WTC11 (cell line): ENCODE data around the gene PROC. TPM values are rescaled to one million over a fixed set of nuclear protein-coding genes. Genes with fewer than 3 reads are reported as not detected.
"Not testable (repeated sequence)": the region's sequence is repeated elsewhere in the genome, so short reads cannot be mapped to it uniquely, and the experiment has no call there.

Experiments used
- ATAC-seq: fragments of 200-7000 bp; cut with Tn5 transposase; 2 replicates; pipeline ENCODE4 v1.10.0; 2021; ENCODE audit warnings: mild to moderate bottlenecking, moderate library complexity
- CTCF ChIA-PET: fragments of 300-600 bp; sonication (Branson Sonifier 250); formaldehyde crosslinking; loops from one replicate; lab custom pipeline; 2021; ENCODE audit warnings: antibody characterized with exemption; lab: Charles Lee
- POLR2A ChIA-PET: fragments of 350-600 bp; sonication (Branson Sonifier 250); formaldehyde crosslinking; loops from one replicate; lab custom pipeline; 2021; ENCODE audit warnings: antibody characterized with exemption; lab: Charles Lee
- DNase-seq: peaks from one replicate; pipeline ENCODE4 v3.0.0; 2021; ENCODE audit warnings: low spot score
- H3K27ac Mint-ChIP-seq: 2 replicates; pipeline ENCODE4 v1.8.0; 2021; ENCODE audit warnings: mixed read lengths
- H3K27me3 Mint-ChIP-seq: 2 replicates; pipeline ENCODE4 v1.8.0; 2021; ENCODE audit warnings: low read depth, mild to moderate bottlenecking, moderate library complexity, mixed read lengths
- H3K36me3 Mint-ChIP-seq: 2 replicates; pipeline ENCODE4 v1.8.0; 2021; ENCODE audit warnings: mixed read lengths
- H3K4me1 Mint-ChIP-seq: 2 replicates; pipeline ENCODE4 v1.8.0; 2022; ENCODE audit warnings: mixed read lengths
- H3K4me3 Mint-ChIP-seq: 2 replicates; pipeline ENCODE4 v1.8.0; 2021; ENCODE audit warnings: mild to moderate bottlenecking, moderate library complexity, mixed read lengths
- H3K9me3 Mint-ChIP-seq: 2 replicates; pipeline ENCODE4 v1.8.0; 2021; ENCODE audit warnings: mixed read lengths
- ESRRA ChIP-seq: sonication (generic); formaldehyde crosslinking; IDR thresholded peaks from 2 replicates; pipeline ENCODE4 v1.8.1; 2022; ENCODE audit warnings: mild to moderate bottlenecking, missing genetic modification reagents, borderline replicate concordance
- FOXP1 ChIP-seq: sonication (generic); formaldehyde crosslinking; IDR thresholded peaks from 2 replicates; pipeline ENCODE4 v1.8.0; 2022; ENCODE audit warnings: missing genetic modification reagents, mild to moderate bottlenecking, moderate library complexity, borderline replicate concordance
- GRHL2 ChIP-seq: fragments of 250-450 bp; sonication (Bioruptor Pico); IDR thresholded peaks from 2 replicates; pipeline ENCODE4 v1.8.0; 2022; ENCODE audit warnings: mild to moderate bottlenecking, moderate library complexity; ENCODE audit not compliant: insufficient replicate concordance, severe bottlenecking
- HMGA2 ChIP-seq: fragments of 250-450 bp; sonication (Bioruptor Pico); IDR thresholded peaks from 2 replicates; pipeline ENCODE4 v1.4.0; 2021; ENCODE audit warnings: mild to moderate bottlenecking, moderate library complexity
- IRF2 ChIP-seq: sonication (generic); formaldehyde crosslinking; IDR thresholded peaks from 2 replicates; pipeline ENCODE4 v1.8.0; 2022; ENCODE audit warnings: low read depth, missing genetic modification reagents, borderline replicate concordance
- MXD4 ChIP-seq: fragments of 250-450 bp; sonication (Bioruptor Pico); IDR thresholded peaks from 2 replicates; pipeline ENCODE4 v1.8.0; 2021; ENCODE audit warnings: mild to moderate bottlenecking, moderate library complexity, borderline replicate concordance
- SOX15 ChIP-seq: fragments of 250-450 bp; sonication (Bioruptor Pico); IDR thresholded peaks from 2 replicates; pipeline ENCODE4 v1.9.0; 2021; ENCODE audit warnings: mild to moderate bottlenecking
- SP1 ChIP-seq: sonication (generic); formaldehyde crosslinking; conservative IDR thresholded peaks from 2 replicates; pipeline ENCODE4 v1.8.1; 2022; ENCODE audit warnings: missing genetic modification reagents
- ZNF121 ChIP-seq: sonication (generic); formaldehyde crosslinking; IDR thresholded peaks from 2 replicates; pipeline ENCODE4 v1.8.0; 2023; ENCODE audit warnings: missing genetic modification reagents
- ZNF232 ChIP-seq: sonication (generic); formaldehyde crosslinking; IDR thresholded peaks from 2 replicates; pipeline ENCODE4 v1.8.0; 2022; ENCODE audit warnings: mild to moderate bottlenecking, missing genetic modification reagents
- ZNF671 ChIP-seq: fragments of 250-450 bp; sonication (Bioruptor Pico); IDR thresholded peaks from 2 replicates; pipeline ENCODE4 v1.8.0; 2021; ENCODE audit warnings: mild to moderate bottlenecking
- total RNA-seq: library from RNA; stranded (reverse); gene quantifications from 3 replicates; pipeline ENCODE4 v1.2.3, GENCODE V29; 2021
- TF ChIP-seq, protein P1 (sequence below): sonication (generic); formaldehyde crosslinking; IDR thresholded peaks from 2 replicates; pipeline ENCODE4 v1.8.1; 2022; ENCODE audit warnings: mild to moderate bottlenecking, missing genetic modification reagents, moderate library complexity, borderline replicate concordance
- TF ChIP-seq, protein P2 (sequence below): sonication (generic); formaldehyde crosslinking; IDR thresholded peaks from 2 replicates; pipeline ENCODE4 v1.8.1; 2022; ENCODE audit warnings: low read depth, missing genetic modification reagents, borderline replicate concordance
- TF ChIP-seq, protein P3 (sequence below): sonication (generic); formaldehyde crosslinking; IDR thresholded peaks from 2 replicates; pipeline ENCODE4 v1.8.1; 2022; ENCODE audit warnings: low read depth, mild to moderate bottlenecking, moderate library complexity, missing genetic modification reagents, borderline replicate concordance
- TF ChIP-seq, protein P4 (sequence below): sonication (generic); formaldehyde crosslinking; IDR thresholded peaks from 2 replicates; pipeline ENCODE4 v1.8.0; 2023; ENCODE audit warnings: mild to moderate bottlenecking, missing genetic modification reagents
- TF ChIP-seq, protein P5 (sequence below): fragments of 200-600 bp; IDR thresholded peaks from 2 replicates; pipeline ENCODE4 v1.8.0; 2022; ENCODE audit warnings: antibody characterized with exemption
- TF ChIP-seq, protein P6 (sequence below): fragments of 250-450 bp; sonication (Bioruptor Pico); IDR thresholded peaks from 2 replicates; pipeline ENCODE4 v1.9.0; 2021; ENCODE audit warnings: mild to moderate bottlenecking
- TF ChIP-seq, protein P7 (sequence below): sonication (generic); formaldehyde crosslinking; IDR thresholded peaks from 2 replicates; pipeline ENCODE4 v1.8.1; 2023; ENCODE audit warnings: mild to moderate bottlenecking, missing genetic modification reagents

Gene PROC
- total RNA-seq, 1 experiment from 2014 or later = 0.59 TPM

DNA sequence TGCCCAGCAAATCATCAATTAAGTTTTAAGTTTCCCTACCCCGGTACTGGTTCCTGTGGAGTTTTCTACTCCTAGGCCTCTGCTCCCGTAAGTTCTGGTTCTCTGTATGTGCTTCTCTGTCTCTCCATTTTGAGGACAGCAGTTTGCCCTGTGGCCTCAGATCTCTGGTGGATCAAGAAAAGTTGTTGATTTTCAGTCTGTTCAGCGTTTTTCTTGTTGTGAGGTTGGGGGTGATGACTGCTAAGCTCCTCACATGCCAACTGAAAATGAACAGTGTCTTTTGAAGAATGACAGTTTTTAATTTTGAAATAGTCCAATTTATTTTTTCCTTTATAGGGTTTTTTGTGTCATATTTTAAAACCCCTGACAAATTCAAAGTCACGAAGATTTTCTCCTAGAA is 31.7 kb downstream of the PROC start (continued):
- TF ChIP-seq SOX15 (CRISPR knock-in tag) (no peak), ZNF671 (CRISPR knock-in tag) (no peak), ZNF121 (no peak), FOXP1 (CRISPR knock-in tag) (no peak), MXD4 (CRISPR knock-in tag) (no peak)
- TF ChIP-seq, protein P1, sequence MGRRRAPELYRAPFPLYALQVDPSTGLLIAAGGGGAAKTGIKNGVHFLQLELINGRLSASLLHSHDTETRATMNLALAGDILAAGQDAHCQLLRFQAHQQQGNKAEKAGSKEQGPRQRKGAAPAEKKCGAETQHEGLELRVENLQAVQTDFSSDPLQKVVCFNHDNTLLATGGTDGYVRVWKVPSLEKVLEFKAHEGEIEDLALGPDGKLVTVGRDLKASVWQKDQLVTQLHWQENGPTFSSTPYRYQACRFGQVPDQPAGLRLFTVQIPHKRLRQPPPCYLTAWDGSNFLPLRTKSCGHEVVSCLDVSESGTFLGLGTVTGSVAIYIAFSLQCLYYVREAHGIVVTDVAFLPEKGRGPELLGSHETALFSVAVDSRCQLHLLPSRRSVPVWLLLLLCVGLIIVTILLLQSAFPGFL = no peak
- TF ChIP-seq, protein P2, sequence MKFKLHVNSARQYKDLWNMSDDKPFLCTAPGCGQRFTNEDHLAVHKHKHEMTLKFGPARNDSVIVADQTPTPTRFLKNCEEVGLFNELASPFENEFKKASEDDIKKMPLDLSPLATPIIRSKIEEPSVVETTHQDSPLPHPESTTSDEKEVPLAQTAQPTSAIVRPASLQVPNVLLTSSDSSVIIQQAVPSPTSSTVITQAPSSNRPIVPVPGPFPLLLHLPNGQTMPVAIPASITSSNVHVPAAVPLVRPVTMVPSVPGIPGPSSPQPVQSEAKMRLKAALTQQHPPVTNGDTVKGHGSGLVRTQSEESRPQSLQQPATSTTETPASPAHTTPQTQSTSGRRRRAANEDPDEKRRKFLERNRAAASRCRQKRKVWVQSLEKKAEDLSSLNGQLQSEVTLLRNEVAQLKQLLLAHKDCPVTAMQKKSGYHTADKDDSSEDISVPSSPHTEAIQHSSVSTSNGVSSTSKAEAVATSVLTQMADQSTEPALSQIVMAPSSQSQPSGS (CRISPR knock-in tag) = no peak
- TF ChIP-seq, protein P3, sequence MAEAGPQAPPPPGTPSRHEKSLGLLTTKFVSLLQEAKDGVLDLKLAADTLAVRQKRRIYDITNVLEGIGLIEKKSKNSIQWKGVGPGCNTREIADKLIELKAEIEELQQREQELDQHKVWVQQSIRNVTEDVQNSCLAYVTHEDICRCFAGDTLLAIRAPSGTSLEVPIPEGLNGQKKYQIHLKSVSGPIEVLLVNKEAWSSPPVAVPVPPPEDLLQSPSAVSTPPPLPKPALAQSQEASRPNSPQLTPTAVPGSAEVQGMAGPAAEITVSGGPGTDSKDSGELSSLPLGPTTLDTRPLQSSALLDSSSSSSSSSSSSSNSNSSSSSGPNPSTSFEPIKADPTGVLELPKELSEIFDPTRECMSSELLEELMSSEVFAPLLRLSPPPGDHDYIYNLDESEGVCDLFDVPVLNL (CRISPR knock-in tag) = no peak
- TF ChIP-seq, protein P4, sequence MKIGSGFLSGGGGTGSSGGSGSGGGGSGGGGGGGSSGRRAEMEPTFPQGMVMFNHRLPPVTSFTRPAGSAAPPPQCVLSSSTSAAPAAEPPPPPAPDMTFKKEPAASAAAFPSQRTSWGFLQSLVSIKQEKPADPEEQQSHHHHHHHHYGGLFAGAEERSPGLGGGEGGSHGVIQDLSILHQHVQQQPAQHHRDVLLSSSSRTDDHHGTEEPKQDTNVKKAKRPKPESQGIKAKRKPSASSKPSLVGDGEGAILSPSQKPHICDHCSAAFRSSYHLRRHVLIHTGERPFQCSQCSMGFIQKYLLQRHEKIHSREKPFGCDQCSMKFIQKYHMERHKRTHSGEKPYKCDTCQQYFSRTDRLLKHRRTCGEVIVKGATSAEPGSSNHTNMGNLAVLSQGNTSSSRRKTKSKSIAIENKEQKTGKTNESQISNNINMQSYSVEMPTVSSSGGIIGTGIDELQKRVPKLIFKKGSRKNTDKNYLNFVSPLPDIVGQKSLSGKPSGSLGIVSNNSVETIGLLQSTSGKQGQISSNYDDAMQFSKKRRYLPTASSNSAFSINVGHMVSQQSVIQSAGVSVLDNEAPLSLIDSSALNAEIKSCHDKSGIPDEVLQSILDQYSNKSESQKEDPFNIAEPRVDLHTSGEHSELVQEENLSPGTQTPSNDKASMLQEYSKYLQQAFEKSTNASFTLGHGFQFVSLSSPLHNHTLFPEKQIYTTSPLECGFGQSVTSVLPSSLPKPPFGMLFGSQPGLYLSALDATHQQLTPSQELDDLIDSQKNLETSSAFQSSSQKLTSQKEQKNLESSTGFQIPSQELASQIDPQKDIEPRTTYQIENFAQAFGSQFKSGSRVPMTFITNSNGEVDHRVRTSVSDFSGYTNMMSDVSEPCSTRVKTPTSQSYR (CRISPR knock-in tag) = no peak

DNA sequence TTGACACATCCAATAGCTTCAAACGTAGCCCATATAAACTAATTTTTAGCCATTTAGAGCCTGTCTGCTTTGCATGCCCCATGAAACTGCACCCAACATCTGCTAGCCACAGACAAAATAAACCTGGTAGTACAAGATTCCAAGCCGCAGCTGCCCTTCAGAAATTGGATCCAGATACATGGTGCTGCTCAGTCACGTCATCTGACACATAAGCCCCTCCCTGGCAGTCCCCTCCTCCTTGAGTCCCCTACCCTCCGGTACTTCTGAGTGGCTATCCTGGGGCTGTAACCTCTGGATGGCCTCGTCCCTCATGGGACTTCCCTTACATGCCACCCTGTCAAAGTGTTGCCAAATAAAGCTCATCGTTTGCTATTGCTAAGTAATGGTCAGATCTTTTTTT is 33.8 kb downstream of the PROC start:
- POLR2A ChIA-PET = interaction anchor here (1.1 kb wide), 1 partner anchor 16 kb away, joined by 3 read pairs; no protein-coding TSS in a partner anchor
- TF ChIP-seq ZNF232 (CRISPR knock-in tag) (no peak), SP1 (no peak), ZNF121 (no peak), FOXP1 (CRISPR knock-in tag) (no peak), IRF2 (CRISPR knock-in tag) (no peak), MXD4 (CRISPR knock-in tag) (no peak), ESRRA (CRISPR knock-in tag) (no peak), HMGA2 (CRISPR knock-in tag) (no peak), GRHL2 (no peak)
- TF ChIP-seq, protein P5, sequence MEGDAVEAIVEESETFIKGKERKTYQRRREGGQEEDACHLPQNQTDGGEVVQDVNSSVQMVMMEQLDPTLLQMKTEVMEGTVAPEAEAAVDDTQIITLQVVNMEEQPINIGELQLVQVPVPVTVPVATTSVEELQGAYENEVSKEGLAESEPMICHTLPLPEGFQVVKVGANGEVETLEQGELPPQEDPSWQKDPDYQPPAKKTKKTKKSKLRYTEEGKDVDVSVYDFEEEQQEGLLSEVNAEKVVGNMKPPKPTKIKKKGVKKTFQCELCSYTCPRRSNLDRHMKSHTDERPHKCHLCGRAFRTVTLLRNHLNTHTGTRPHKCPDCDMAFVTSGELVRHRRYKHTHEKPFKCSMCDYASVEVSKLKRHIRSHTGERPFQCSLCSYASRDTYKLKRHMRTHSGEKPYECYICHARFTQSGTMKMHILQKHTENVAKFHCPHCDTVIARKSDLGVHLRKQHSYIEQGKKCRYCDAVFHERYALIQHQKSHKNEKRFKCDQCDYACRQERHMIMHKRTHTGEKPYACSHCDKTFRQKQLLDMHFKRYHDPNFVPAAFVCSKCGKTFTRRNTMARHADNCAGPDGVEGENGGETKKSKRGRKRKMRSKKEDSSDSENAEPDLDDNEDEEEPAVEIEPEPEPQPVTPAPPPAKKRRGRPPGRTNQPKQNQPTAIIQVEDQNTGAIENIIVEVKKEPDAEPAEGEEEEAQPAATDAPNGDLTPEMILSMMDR = no peak
- TF ChIP-seq, protein P6, sequence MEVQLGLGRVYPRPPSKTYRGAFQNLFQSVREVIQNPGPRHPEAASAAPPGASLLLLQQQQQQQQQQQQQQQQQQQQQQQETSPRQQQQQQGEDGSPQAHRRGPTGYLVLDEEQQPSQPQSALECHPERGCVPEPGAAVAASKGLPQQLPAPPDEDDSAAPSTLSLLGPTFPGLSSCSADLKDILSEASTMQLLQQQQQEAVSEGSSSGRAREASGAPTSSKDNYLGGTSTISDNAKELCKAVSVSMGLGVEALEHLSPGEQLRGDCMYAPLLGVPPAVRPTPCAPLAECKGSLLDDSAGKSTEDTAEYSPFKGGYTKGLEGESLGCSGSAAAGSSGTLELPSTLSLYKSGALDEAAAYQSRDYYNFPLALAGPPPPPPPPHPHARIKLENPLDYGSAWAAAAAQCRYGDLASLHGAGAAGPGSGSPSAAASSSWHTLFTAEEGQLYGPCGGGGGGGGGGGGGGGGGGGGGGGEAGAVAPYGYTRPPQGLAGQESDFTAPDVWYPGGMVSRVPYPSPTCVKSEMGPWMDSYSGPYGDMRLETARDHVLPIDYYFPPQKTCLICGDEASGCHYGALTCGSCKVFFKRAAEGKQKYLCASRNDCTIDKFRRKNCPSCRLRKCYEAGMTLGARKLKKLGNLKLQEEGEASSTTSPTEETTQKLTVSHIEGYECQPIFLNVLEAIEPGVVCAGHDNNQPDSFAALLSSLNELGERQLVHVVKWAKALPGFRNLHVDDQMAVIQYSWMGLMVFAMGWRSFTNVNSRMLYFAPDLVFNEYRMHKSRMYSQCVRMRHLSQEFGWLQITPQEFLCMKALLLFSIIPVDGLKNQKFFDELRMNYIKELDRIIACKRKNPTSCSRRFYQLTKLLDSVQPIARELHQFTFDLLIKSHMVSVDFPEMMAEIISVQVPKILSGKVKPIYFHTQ = no peak
- TF ChIP-seq, protein P7, sequence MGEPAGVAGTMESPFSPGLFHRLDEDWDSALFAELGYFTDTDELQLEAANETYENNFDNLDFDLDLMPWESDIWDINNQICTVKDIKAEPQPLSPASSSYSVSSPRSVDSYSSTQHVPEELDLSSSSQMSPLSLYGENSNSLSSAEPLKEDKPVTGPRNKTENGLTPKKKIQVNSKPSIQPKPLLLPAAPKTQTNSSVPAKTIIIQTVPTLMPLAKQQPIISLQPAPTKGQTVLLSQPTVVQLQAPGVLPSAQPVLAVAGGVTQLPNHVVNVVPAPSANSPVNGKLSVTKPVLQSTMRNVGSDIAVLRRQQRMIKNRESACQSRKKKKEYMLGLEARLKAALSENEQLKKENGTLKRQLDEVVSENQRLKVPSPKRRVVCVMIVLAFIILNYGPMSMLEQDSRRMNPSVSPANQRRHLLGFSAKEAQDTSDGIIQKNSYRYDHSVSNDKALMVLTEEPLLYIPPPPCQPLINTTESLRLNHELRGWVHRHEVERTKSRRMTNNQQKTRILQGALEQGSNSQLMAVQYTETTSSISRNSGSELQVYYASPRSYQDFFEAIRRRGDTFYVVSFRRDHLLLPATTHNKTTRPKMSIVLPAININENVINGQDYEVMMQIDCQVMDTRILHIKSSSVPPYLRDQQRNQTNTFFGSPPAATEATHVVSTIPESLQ (CRISPR knock-in tag) = no peak
- no peak overlapping the region for H3K27ac Mint-ChIP-seq
- H3K9me3 Mint-ChIP-seq = no peaks in the 10 kb centered on the region
- H3K4me1 Mint-ChIP-seq = peaks cover 41% of the 10 kb centered on the region
- CTCF ChIA-PET = interaction anchor here (0.6 to 2.5 kb wide), 3 partner anchors 28 to 241 kb away, joined by 3 to 14 read pairs (median 3); no protein-coding TSS in a partner anchor
- H3K36me3 Mint-ChIP-seq = no peaks in the 10 kb centered on the region
- H3K4me3 Mint-ChIP-seq = no peak overlapping the region
- no peaks in the 10 kb centered on the region for H3K27me3 Mint-ChIP-seq
- ATAC-seq = no peak
- no peak for DNase-seq

DNA sequence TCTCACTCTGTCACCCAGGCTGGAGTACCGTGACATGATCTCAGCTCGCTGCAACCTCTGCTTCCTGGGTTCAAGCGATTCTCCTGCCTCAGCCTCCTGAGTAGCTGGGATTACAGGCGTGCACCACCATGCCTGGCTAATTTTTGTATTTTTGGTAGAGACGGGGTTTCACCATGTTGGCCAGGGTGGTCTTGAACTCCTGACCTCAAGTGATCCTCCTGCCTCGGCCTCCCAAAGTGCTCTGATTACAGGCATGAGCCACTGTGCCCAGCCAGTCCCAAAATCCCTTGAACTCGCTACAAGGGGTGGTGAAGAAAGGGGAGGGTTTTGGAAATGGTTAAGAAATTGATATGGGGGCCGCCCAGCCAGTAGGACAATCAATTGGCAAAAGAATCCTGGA is 34.2 kb downstream of the PROC start:
- CTCF ChIA-PET = interaction anchor here (0.6 to 2.5 kb wide), 3 partner anchors 28 to 255 kb away, joined by 3 to 15 read pairs (median 14); no protein-coding TSS in a partner anchor
- H3K9me3 Mint-ChIP-seq, H3K4me3 Mint-ChIP-seq, H3K36me3 Mint-ChIP-seq, ATAC-seq, DNase-seq, H3K27ac Mint-ChIP-seq, H3K27me3 Mint-ChIP-seq: not testable (repeated sequence)
- peaks cover 45% of the 10 kb centered on the region for H3K4me1 Mint-ChIP-seq
- POLR2A ChIA-PET = interaction anchor here (1.1 kb wide), 1 partner anchor 16 kb away, joined by 3 read pairs; no protein-coding TSS in a partner anchor
